Measurements from ENCODE around the gene LYL1. TPM values are rescaled to one million over a fixed set of nuclear protein-coding genes. Genes with fewer than 3 reads are reported as not detected.

LYL1 gene
- total and polyA plus RNA-seq, 2 donors (not counting 1 experiment from before 2014, with no cell fraction given): 112 to 125 TPM

- peak overlapping the region; percentile 55 to 96 (median 92) for H3K4me3 ChIP-seq (ENCODE audit: control extremely low read depth in 1 of 5, extremely low read depth in 1 of 5, insufficient read depth in 1 of 5, low read depth in 2 of 5, low read length in 4 of 5)
Measured at GRCh38 chr19:13098277-13099072, 4.2 kb downstream of the LYL1 start.

More at GRCh38 chr19:13098277-13099072, 4.2 kb downstream of the LYL1 start:
- no peak overlapping the region for H2AFZ ChIP-seq (ENCODE audit: insufficient read depth, low read depth, low read length, poor library complexity, severe bottlenecking)
- H4K20me1 ChIP-seq (ENCODE audit: control insufficient read depth, insufficient read depth, low read length, poor library complexity, severe bottlenecking): peaks cover 37% of the 10 kb centered on the region
- POLR2A ChIA-PET: no interaction called here
- peaks cover 32 to 71% of the 10 kb centered on the region in 2 donors for H3K4me1 ChIP-seq (ENCODE audit: control insufficient read depth in 2 of 2, insufficient read depth in 2 of 2, low read length in 2 of 2)
- H3K9ac ChIP-seq (ENCODE audit: low read length): peak overlapping the region; percentile 84
- H3K27ac ChIP-seq (ENCODE audit: low read length in 2 of 2): peak overlapping the region; percentile 73 to 83
- peak overlapping the region; percentile 99 for H3K4me2 ChIP-seq (replicated peaks; ENCODE audit: low read depth, low read length, poor library complexity, severe bottlenecking)
- no peak for TF ChIP-seq EZH2 (IDR thresholded peaks at IDR 0.05; ENCODE audit: borderline replicate concordance, insufficient read depth, low read depth, low read length, poor library complexity, severe bottlenecking)
- TF ChIP-seq CTCF (IDR thresholded peaks at IDR 0.05): no peak
- no peaks in the 10 kb centered on the region for H3K27me3 ChIP-seq (replicated peaks in 1 of 4; ENCODE audit: control extremely low read depth in 1 of 4, control insufficient read depth in 3 of 4, insufficient read depth in 4 of 4, low read length in 3 of 4)
- 3% methylated on average over 30 of the region's 58 CpGs for WGBS (ENCODE audit: insufficient coverage)
- peak overlapping the region; percentile 98 for H3K27ac Mint-ChIP-seq
- H3K9me3 ChIP-seq (ENCODE audit: control extremely low read depth in 1 of 3, control insufficient read depth in 2 of 3, insufficient read depth in 1 of 3, low read length in 2 of 3): peaks cover 0 to 4% (median 0%) of the 10 kb centered on the region in 3 donors
- DNase-seq (peak; percentile 86), ATAC-seq (ENCODE audit: low read depth) (peak; percentile 1)
- peak overlapping the region; percentile 93 for H3K4me3 Mint-ChIP-seq
- CTCF ChIA-PET: interaction anchor here (1.3 kb wide), 1 partner anchor 57 kb away, joined by 5 read pairs; no protein-coding TSS in a partner anchor
- intact Hi-C loops (cut with micrococcal nuclease): loop anchor here (1.0 kb wide), 1 partner anchor 110 kb away; no protein-coding TSS in a partner anchor
- H3K9me3 Mint-ChIP-seq (ENCODE audit: insufficient read depth): no peaks in the 10 kb centered on the region
- peaks cover 3 to 29% of the 10 kb centered on the region in 2 experiments for H3K36me3 ChIP-seq (replicated peaks in 1 of 2; ENCODE audit: control extremely low read depth in 1 of 2, control insufficient read depth in 1 of 2, extremely low read depth in 1 of 2, insufficient read depth in 2 of 2, low read length in 1 of 2)
- no peaks in the 10 kb centered on the region for H3K27me3 Mint-ChIP-seq
- peaks cover 57% of the 10 kb centered on the region for H3K79me2 ChIP-seq (ENCODE audit: control insufficient read depth, insufficient read depth, low read length)
- H3K4me1 Mint-ChIP-seq: peaks cover 64% of the 10 kb centered on the region
